Measurements from ENCODE around the gene KRTAP25-1. TPM values are rescaled to one million over a fixed set of nuclear protein-coding genes. Genes with fewer than 3 reads are reported as not detected.

KRTAP25-1 gene
- total RNA-seq, 1 experiment from 2014 or later = not detected

DNA sequence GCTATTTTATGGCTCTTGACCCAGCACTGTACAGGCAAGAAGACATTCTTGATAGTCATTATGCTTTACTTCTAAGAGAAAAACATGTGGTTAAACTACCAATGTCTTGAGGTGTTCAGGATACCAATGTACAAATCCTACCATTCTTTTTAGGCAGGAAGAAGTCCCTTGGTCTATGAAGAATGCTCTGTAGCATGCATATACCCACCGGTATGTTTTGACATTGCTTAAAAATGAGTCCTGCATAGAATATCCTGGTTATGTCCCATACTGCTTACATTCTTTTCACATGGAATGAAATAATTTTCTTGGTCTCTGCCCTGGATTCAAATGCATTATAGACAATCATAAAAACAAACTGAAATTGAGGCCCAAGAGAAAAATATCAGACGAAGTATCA, 43.4 kb upstream of the KRTAP25-1 start:
- intact Hi-C loops (cut with micrococcal nuclease; ENCODE audit: unreplicated experiment) = no loop called here
- in situ Hi-C loops (cut with HindIII; ENCODE audit: low pct_unique_long_range_greater_than_20kb, low sequenced_read_pairs) = no loop called here
- ChIA-PET CTCF (no interaction called here), POLR2A (no interaction called here)
- H3K4me1 ChIP-seq (ENCODE audit: control insufficient read depth, insufficient read depth, low read length) = no peaks in the 10 kb centered on the region
- ATAC-seq = no peak
- no peaks in the 10 kb centered on the region for H3K9me3 ChIP-seq (ENCODE audit: control insufficient read depth, insufficient read depth, low read depth, low read length)
- BruUV-seq (replicated peaks) = no TSS peak
- H3K36me3 ChIP-seq (ENCODE audit: control insufficient read depth, insufficient read depth, low read length) = no peaks in the 10 kb centered on the region
- no peak overlapping the region for H3K27ac ChIP-seq (ENCODE audit: low read length)
- no peak for TF ChIP-seq TCF7L2 (IDR thresholded peaks at IDR 0.05; ENCODE audit: low read depth, low read length)
- no peak for TF ChIP-seq REST (IDR thresholded peaks at IDR 0.05; ENCODE audit: insufficient read depth in 1 of 2, low read depth in 2 of 2, low read length in 1 of 2)
- TF ChIP-seq, protein P1, sequence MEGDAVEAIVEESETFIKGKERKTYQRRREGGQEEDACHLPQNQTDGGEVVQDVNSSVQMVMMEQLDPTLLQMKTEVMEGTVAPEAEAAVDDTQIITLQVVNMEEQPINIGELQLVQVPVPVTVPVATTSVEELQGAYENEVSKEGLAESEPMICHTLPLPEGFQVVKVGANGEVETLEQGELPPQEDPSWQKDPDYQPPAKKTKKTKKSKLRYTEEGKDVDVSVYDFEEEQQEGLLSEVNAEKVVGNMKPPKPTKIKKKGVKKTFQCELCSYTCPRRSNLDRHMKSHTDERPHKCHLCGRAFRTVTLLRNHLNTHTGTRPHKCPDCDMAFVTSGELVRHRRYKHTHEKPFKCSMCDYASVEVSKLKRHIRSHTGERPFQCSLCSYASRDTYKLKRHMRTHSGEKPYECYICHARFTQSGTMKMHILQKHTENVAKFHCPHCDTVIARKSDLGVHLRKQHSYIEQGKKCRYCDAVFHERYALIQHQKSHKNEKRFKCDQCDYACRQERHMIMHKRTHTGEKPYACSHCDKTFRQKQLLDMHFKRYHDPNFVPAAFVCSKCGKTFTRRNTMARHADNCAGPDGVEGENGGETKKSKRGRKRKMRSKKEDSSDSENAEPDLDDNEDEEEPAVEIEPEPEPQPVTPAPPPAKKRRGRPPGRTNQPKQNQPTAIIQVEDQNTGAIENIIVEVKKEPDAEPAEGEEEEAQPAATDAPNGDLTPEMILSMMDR (IDR thresholded peaks at IDR 0.05) = no peak
- TF ChIP-seq SIN3A (IDR thresholded peaks at IDR 0.05; ENCODE audit: borderline replicate concordance, insufficient read depth, low read depth, low read length) = no peak
- TF ChIP-seq POLR2AphosphoS5 (IDR thresholded peaks at IDR 0.05; ENCODE audit: low read depth, low read length) = no peak
- H3K27me3 ChIP-seq (ENCODE audit: control insufficient read depth, insufficient read depth, low read length) = no peaks in the 10 kb centered on the region
- no peak overlapping the region for H3K4me3 ChIP-seq (ENCODE audit: low read depth in 2 of 2, low read length in 2 of 2)
- no peak for DNase-seq (ENCODE audit: low read depth, low spot score)

DNA sequence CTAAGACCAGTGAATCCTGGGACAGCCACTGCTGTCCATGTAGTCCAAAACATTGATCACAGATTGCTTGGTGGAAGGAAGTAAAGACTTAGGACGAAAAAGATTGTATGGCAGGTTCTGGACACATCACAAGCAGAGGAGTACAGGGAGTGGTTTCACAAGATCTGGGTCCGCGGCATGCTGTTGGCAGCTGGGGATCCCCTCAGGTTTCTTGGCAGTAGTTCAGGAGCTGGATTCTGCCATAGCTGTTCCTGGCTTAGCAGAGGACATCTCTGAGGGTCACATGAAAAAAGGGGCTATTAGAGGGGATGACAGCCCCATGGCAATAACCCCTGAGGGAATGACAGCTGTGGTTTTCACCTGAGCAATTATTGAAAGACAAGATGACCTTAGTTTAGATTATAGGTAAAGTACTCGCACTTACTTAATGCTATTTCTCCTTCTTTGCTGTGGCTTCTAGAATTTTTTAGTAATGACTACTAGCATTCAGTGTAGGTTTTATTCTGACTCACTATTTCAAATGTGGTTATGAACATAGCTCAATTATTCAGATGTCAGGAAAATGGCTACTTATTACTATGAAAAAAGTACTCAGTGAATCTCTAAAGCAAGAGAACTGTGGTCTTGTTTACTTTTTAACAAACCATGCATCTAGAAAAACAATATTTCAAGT, 40.0 kb upstream of the KRTAP25-1 start:
- POLR2A ChIA-PET = no interaction called here
- intact Hi-C loops (cut with micrococcal nuclease; ENCODE audit: unreplicated experiment) = no loop called here
- BruUV-seq (replicated peaks) = no TSS peak
- DNase-seq (ENCODE audit: low read depth, low spot score) (no peak), ATAC-seq (no peak)
- Histone ChIP-seq H3K27me3 (ENCODE audit: control insufficient read depth, insufficient read depth, low read length) (no peaks in the 10 kb centered on the region), H3K27ac (ENCODE audit: low read length) (no peak overlapping the region), H3K9me3 (ENCODE audit: control insufficient read depth, insufficient read depth, low read depth, low read length) (no peaks in the 10 kb centered on the region), H3K4me1 (ENCODE audit: control insufficient read depth, insufficient read depth, low read length) (no peaks in the 10 kb centered on the region), H3K4me3 (ENCODE audit: low read depth in 2 of 2, low read length in 2 of 2) (no peak overlapping the region), H3K36me3 (ENCODE audit: control insufficient read depth, insufficient read depth, low read length) (no peaks in the 10 kb centered on the region)
- CTCF ChIA-PET = no interaction called here
- in situ Hi-C loops (cut with HindIII; ENCODE audit: low pct_unique_long_range_greater_than_20kb, low sequenced_read_pairs) = no loop called here
- no peak for TF ChIP-seq SIN3A (IDR thresholded peaks at IDR 0.05; ENCODE audit: borderline replicate concordance, insufficient read depth, low read depth, low read length)
- TF ChIP-seq POLR2AphosphoS5 (IDR thresholded peaks at IDR 0.05; ENCODE audit: low read depth, low read length) = no peak
- TF ChIP-seq TCF7L2 (IDR thresholded peaks at IDR 0.05; ENCODE audit: low read depth, low read length) = no peak
- TF ChIP-seq, protein P1 (IDR thresholded peaks at IDR 0.05) = no peak
- TF ChIP-seq REST (IDR thresholded peaks at IDR 0.05; ENCODE audit: insufficient read depth in 1 of 2, low read depth in 2 of 2, low read length in 1 of 2) = no peak

Data from Panc1 (cell line).